T-helper 2 cell treated with Interferon-gamma antibody and Interleukin-4, amounts not matched to agents 100 ng/mL and 5 ng/mL, for 36 hours (primary cell): Measurements from ENCODE around the gene CMBL. TPM values are rescaled to one million over a fixed set of nuclear protein-coding genes. Genes with fewer than 3 reads are reported as not detected.
"Not testable (repeated sequence)": the region's sequence is repeated elsewhere in the genome, so short reads cannot be mapped to it uniquely, and the experiment has no call there.

Experiments used
- intact Hi-C: fragments of 100-400 bp; cut with micrococcal nuclease; formaldehyde crosslinking; loops from one replicate; pipeline ENCODE4 v1.15.1; 2023
- total RNA-seq: library from RNA; stranded (reverse); gene quantifications from 2 replicates; pipeline ENCODE4 v1.2.3, GENCODE V29; 2022

The CMBL gene
- total RNA-seq, 1 donor from 2014 or later = 0.98 TPM

- intact Hi-C loops = no loop called here
Measured at GRCh38 chr5:10262121-10262774, 45.5 kb downstream of the CMBL start.

DNA sequence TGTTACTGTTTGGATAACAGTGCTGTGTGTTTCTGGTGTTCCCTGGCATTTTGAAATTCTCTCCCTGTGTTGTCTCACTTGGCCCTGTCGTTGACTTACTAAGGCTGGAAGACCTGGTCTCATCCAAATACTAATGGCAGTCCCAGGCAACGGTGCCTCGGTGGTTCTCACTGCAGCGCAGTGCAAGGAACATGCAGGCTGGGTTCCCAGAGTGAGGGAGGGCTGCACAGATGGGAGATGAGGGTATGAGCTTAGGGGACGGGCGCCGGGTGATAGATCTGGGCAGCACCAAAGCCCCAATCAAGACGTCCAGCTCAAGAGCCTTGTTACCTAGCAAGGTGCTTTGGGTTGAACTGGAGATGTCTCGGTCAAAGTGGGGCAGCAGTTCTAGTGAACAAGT is 46.6 kb downstream of the CMBL start:
- intact Hi-C loops = no loop called here

DNA sequence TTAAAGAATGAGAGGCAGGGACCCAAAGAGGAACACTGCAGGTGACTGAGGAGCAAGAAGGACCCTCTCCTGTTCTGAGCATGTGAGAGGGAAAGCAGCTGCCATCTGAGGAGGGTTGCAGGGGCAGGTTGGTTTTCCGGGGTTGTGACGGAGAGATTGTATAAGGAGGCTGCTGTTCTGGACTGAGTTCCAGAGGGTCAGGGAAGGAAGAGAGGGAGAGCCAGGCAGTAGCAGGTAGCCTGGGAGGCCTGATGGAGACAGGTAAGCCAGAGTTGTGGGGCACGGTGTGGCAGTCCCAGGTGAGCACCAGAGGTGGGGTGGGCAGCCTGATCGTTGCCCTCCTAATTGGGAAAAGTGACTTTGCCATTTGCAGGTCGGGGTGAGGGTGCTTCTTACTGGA is 47.8 kb downstream of the CMBL start:
- intact Hi-C loops = loop anchor here (10.0 kb wide), 1 partner anchor 375 kb away; no protein-coding TSS in a partner anchor

GRCh38 chr5:10257870-10258269 is 49.8 kb downstream of the CMBL start:
- intact Hi-C loops = loop anchor here (10.0 kb wide), 1 partner anchor 377 kb away; no protein-coding TSS in a partner anchor

- intact Hi-C loops = loop anchor here (10.0 kb wide), 1 partner anchor 380 kb away; no protein-coding TSS in a partner anchor
Measured at GRCh38 chr5:10254686-10255085, 53.0 kb downstream of the CMBL start.

DNA sequence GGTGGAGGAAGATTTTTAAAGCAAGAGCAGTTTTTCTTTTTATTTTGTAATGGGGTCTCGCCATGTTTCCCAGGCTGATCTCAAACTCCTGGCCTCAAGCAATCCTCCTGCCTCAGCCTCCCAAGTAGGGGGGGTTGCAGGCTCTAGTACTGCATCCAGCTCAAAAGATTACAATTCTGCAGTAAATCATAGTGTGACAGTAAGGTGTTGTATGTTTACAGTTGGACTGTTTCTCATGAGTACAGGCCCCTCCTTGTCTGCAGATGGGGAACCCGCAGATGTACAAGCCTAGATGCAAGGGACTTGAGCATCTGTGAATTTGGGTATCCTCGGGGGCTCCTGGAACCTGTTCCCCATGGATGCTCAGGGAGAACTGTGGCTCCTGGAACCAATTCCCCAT is 54.3 kb downstream of the CMBL start:
- intact Hi-C loops = loop anchor here (10.0 kb wide), 1 partner anchor 381 kb away; no protein-coding TSS in a partner anchor

- intact Hi-C loops = loop anchor here (10.0 kb wide), 1 partner anchor 383 kb away; no protein-coding TSS in a partner anchor
Measured at GRCh38 chr5:10251405-10251804, 56.3 kb downstream of the CMBL start.

GRCh38 chr5:10250806-10251276 is 56.9 kb downstream of the CMBL start:
- intact Hi-C loops = loop anchor here (1.0 to 10.0 kb wide), 3 partner anchors 102 to 384 kb away; partner anchors contain the start of genes MARCHF6 and ROPN1L

DNA sequence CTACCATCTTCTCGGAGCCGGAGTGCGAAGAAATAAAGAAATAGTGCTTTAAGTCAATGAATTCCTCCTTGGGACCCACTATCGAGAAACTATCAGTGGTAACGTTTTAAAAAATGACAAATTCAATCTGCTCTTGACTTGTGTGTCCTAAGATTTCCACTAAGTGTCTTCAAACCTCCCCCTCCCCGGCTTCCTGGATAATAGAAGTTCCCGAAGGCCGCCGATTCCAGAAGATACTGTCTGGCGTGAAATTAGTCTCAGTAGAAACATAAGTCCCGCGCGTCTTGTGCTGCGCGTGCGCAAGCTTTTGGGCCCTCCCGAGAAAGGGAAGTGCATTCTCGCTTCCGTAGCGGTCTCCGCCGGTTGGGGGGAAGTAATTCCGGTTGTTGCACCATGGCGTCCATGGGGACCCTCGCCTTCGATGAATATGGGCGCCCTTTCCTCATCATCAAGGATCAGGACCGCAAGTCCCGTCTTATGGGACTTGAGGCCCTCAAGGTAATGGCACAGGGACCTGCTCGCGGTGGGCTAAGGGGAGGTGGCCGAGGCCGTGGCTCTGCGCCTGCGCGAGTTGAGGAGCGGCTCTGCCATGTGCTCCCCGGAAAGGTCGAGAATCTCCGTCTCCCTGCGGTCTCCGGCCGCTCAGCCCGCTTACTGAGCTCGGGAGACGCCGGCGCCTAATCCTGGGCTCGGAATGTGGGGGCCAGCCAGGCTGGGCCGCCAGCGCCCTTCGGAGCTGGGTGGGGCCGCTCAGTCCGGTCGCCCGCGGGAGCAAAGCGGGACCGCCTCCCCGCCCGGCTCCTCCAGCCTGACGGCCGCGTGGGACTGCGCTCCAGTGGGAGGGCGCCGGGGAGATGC is 57.5 kb downstream of the CMBL start, which contains the start of gene CCT5:
TSS of gene CCT5 (plus strand) at position 333 of the 858 bp plus-strand sequence. CDS start at position 394, 61 bp downstream.
- intact Hi-C loops = loop anchor here (1.0 to 10.0 kb wide), 4 partner anchors 103 to 511 kb away; partner anchors contain the start of genes DAP, MARCHF6 and ROPN1L

- intact Hi-C loops = loop anchor here (1.0 kb wide), 1 partner anchor 513 kb away; the partner anchor contains the start of gene DAP
Measured at GRCh38 chr5:10248378-10249260, 59.1 kb downstream of the CMBL start.

DNA sequence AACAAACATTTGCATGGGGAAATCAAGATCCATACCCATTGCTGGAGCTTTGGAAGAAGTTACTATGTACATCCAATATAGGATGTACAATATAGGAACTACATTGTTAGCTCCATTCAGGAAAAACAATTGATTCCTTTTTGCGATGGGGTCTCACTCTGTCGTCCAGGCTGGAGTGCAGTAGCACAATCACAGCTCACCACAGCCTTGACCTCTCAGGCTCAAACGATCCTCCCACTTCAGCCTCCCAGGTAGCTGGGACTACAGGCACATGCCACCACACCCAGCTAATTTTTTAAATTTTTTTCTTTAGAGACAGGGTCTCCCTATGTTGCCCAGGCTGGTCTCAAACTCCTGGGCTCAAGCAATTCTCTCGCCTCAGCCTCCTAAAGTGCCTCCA is 60.5 kb downstream of the CMBL start:
- intact Hi-C loops = not testable (repeated sequence)

- intact Hi-C loops = no loop called here
Measured at GRCh38 chr5:10246761-10247160, 60.9 kb downstream of the CMBL start.

DNA sequence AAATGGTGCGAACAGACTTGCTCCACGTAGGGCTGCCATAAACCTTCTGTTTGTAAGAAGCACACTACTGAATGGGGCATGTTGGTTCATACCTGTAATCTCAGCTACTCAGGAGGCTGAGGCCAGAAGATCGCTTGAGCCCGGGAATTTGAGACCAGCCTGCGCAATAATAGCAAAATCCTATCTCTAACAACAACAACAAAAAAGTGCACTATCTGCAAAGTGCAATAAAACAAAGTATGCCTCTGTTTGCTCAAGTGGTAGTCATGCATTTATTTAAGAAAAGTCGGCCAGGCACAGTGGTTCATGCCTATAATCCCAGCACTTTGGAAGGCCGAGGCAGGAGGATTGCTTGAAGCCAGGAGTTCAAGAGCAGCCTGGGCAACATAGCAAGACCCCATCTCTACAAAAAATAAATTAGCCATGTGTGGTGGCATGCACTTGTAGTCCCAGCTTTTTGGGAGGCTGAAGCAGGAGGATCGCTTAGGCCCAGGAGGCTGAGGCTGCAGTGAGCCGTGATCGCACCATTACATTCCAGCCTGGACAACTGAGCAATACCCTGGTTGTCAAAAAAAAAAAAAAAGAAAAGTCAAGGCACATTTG is 63.3 kb downstream of the CMBL start:
- intact Hi-C loops = no loop called here

DNA sequence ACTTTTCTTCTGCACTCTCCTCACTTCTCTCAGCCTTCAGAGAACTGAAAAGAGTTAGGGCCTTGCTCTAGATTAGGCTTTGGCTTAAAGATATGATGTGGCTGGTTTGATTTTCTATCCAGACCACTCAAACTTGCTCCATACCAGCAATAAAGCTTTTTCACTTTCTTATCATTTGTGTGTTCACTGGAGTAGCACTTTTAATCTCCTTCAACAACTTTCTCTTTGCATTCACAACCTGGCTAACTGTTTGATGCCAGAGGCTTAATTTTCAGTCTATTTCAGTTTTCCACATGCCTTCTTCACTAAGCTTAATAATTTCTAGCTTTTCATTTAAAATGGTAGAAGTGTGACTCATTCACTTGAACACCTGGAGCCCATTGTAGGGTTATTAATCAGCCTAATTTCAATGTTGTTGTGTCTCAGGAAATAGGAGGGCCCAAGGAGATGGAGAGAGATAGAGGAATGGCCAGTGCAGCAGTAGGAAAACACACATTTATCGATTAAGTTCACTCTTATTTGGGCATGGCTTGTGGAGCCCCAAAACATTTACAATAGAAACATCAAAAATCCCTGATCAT is 64.0 kb downstream of the CMBL start:
- intact Hi-C loops = no loop called here

- intact Hi-C loops = no loop called here
Measured at GRCh38 chr5:10235350-10235749, 72.4 kb downstream of the CMBL start.

DNA sequence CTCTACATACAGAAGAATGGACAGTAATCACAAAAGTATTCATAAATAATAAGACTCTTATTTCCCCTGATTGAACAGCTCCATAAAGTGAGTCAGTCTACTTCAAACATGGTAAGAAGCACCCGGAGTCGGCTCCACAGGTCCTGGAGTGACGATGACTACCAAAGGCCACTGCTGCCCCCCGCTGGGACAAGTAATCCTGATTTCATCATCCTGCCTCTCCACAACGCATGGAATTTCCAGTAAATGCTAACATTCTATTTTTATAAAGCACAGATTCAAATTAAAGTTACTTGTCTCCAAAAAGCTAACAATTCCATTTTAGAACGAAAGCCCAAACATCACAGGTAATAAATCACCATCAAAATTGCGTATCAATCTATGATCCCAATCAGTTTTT is 74.2 kb downstream of the CMBL start:
- intact Hi-C loops = no loop called here

DNA sequence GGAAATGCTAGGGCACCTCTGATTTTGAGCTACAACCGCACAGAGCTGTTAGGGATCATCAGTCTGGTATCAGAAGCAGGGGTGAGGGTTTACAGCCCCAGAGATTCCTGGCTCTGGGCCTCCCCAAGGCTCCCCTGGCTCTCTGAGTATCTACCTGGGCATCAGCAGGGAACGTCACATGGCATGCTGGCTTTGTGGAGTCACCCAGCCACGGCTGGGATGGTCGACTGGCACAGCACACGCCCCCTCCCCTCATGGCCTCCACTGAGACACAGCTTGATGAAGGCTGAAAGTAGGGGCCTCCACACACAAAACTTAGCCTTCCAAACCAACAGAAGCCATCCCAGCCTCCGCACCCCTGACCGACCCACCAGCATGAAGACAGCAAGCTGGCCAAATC is 74.7 kb downstream of the CMBL start:
- intact Hi-C loops = no loop called here

GRCh38 chr5:10232386-10232785 is 75.3 kb downstream of the CMBL start:
- intact Hi-C loops = no loop called here

- intact Hi-C loops = no loop called here
Measured at GRCh38 chr5:10229306-10230048, 78.2 kb downstream of the CMBL start.
